Caco-2 (cell line): Measurements from ENCODE around the gene CPSF4. TPM values are rescaled to one million over a fixed set of nuclear protein-coding genes. Genes with fewer than 3 reads are reported as not detected.

Experiments
- BruUV-seq: library from RNA; stranded (reverse); fragments of 400-500 nt; replicated peaks from 2 replicates; lab custom pipeline; 2021; lab: Mats Ljungman, UMichigan
- CTCF ChIA-PET: fragments of 300-600 bp; sonication (Branson Sonifier 250); formaldehyde crosslinking; loops from one replicate; lab custom pipeline; 2022; ENCODE audit warnings: antibody characterized with exemption; lab: Charles Lee
- POLR2A ChIA-PET: fragments of 300-600 bp; sonication (Branson Sonifier 250); formaldehyde crosslinking; loops from one replicate; lab custom pipeline; 2022; ENCODE audit warnings: antibody characterized with exemption; lab: Charles Lee
- DNase-seq, 2 experiments: peaks; one replicate each; pipeline versions ENCODE4 v3.0.0 to v3.0.0-alpha.2; 2020 to 2022
- H3K27me3 ChIP-seq: replicated peaks from 2 replicates; pipeline ENCODE4 v1.6.0; 2011; ENCODE audit warnings: low read length; ENCODE audit not compliant: control insufficient read depth, insufficient read depth
- H3K36me3 ChIP-seq: 2 replicates; pipeline ENCODE4 v1.5.1; 2011; ENCODE audit warnings: low read length; ENCODE audit not compliant: control insufficient read depth, insufficient read depth
- H3K4me1 ChIP-seq: fragments of 250-450 bp; sonication (Bioruptor Pico); 2 replicates; pipeline ENCODE4 v1.5.1; 2020; ENCODE audit warnings: mild to moderate bottlenecking
- H3K4me3 ChIP-seq: 2 replicates; pipeline ENCODE4 v1.5.1; 2011; ENCODE audit warnings: low read depth, mild to moderate bottlenecking, control low read depth, low read length
- H3K9me3 ChIP-seq: fragments of 250-450 bp; sonication (Bioruptor Pico); 2 replicates; pipeline ENCODE4 v1.5.1; 2020; ENCODE audit warnings: mild to moderate bottlenecking, moderate library complexity
- H3K27ac Mint-ChIP-seq: one replicate; pipeline ENCODE4 v1.8.0; 2022; ENCODE audit warnings: mixed read lengths; ENCODE audit not compliant: unreplicated experiment
- H3K27me3 Mint-ChIP-seq: one replicate; pipeline ENCODE4 v1.8.0; 2022; ENCODE audit warnings: mixed read lengths; ENCODE audit not compliant: insufficient read depth, unreplicated experiment
- H3K36me3 Mint-ChIP-seq: one replicate; pipeline ENCODE4 v1.8.0; 2022; ENCODE audit warnings: mild to moderate bottlenecking, mixed read lengths; ENCODE audit not compliant: insufficient read depth, unreplicated experiment
- H3K4me1 Mint-ChIP-seq: one replicate; pipeline ENCODE4 v1.8.0; 2022; ENCODE audit warnings: low read depth, mixed read lengths; ENCODE audit not compliant: unreplicated experiment
- H3K4me3 Mint-ChIP-seq: one replicate; pipeline ENCODE4 v1.8.0; 2022; ENCODE audit warnings: mild to moderate bottlenecking, moderate library complexity, mixed read lengths; ENCODE audit not compliant: unreplicated experiment
- H3K9me3 Mint-ChIP-seq: one replicate; pipeline ENCODE4 v1.8.0; 2022; ENCODE audit warnings: mixed read lengths; ENCODE audit not compliant: unreplicated experiment
- CTCF ChIP-seq, 2 experiments: fragments of 200-600 bp in 1 of 2; IDR thresholded peaks; 1 replicate in 1 of 2; 2 replicates in 1 of 2; pipeline versions ENCODE4 v1.5.1 to v1.8.0; 2011 to 2022; ENCODE audit warnings: antibody characterized with exemption in 1 of 2, control low read depth in 1 of 2, inconsistent platforms in 1 of 2, low read depth in 1 of 2, low read length in 1 of 2, mild to moderate bottlenecking in 1 of 2, moderate library complexity in 1 of 2; ENCODE audit not compliant: insufficient read depth in 1 of 2, severe bottlenecking in 1 of 2, unreplicated experiment in 1 of 2
- intact Hi-C: fragments of 100-400 bp; cut with micrococcal nuclease; formaldehyde crosslinking; loops from one replicate; pipeline ENCODE4 v1.10.0; 2022; ENCODE audit not compliant: unreplicated experiment
- total RNA-seq: library from RNA; stranded (reverse); gene quantifications from 2 replicates; pipeline ENCODE4 v1.2.3, GENCODE V29; 2022

The CPSF4 gene
- total RNA-seq, 1 experiment from 2014 or later, result 158 TPM

- H3K4me1 ChIP-seq, result no peaks in the 10 kb centered on the region
- Mint-ChIP-seq H3K4me1 (no peaks in the 10 kb centered on the region), H3K36me3 (peaks cover 86% of the 10 kb centered on the region), H3K4me3 (no peak overlapping the region), H3K27me3 (no peaks in the 10 kb centered on the region), H3K9me3 (no peaks in the 10 kb centered on the region), H3K27ac (no peak overlapping the region)
- DNase-seq, result no peak
- intact Hi-C loops, result no loop called here
- H3K27me3 ChIP-seq, result no peaks in the 10 kb centered on the region
- H3K4me3 ChIP-seq, result no peak overlapping the region
- H3K36me3 ChIP-seq, result no peaks in the 10 kb centered on the region; the same call in none of the 2 replicates
- TF ChIP-seq CTCF (IDR thresholded peaks at IDR 0.05; ENCODE audit: insufficient read depth in 1 of 2, low read depth in 1 of 2, low read length in 1 of 2, severe bottlenecking in 1 of 2, unreplicated experiment in 1 of 2), result no peak
- ChIA-PET POLR2A (no interaction called here), CTCF (no interaction called here)
- no peaks in the 10 kb centered on the region for H3K9me3 ChIP-seq
- no TSS peak for BruUV-seq
Measured at GRCh38 chr7:99478464-99479440, 40.0 kb downstream of the CPSF4 start.

GRCh38 chr7:99485094-99485493 is 46.4 kb downstream of the CPSF4 start:
- POLR2A ChIA-PET, result no interaction called here
- no peaks in the 10 kb centered on the region for H3K9me3 Mint-ChIP-seq

GRCh38 chr7:99489235-99489634 is 50.5 kb downstream of the CPSF4 start:
- H3K27me3 Mint-ChIP-seq, result no peaks in the 10 kb centered on the region
- H3K36me3 Mint-ChIP-seq, result peaks cover 71% of the 10 kb centered on the region
- Histone ChIP-seq H3K9me3 (peaks cover 8% of the 10 kb centered on the region), H3K4me3 (no peak overlapping the region), H3K4me1 (no peaks in the 10 kb centered on the region), H3K27me3 (no peaks in the 10 kb centered on the region), H3K36me3 (peaks cover 9% of the 10 kb centered on the region)
- no TSS peak for BruUV-seq
- intact Hi-C loops, result no loop called here
- no peaks in the 10 kb centered on the region for H3K4me1 Mint-ChIP-seq
- ChIA-PET CTCF (interaction anchor here (0.8 kb wide), 1 partner anchor 24 kb away, joined by 4 read pairs; the partner anchor contains the start of gene ATP5MF), POLR2A (no interaction called here)
- H3K4me3 Mint-ChIP-seq, result no peak overlapping the region
- peak in 1 of 2 experiments; percentile 33 for TF ChIP-seq CTCF (IDR thresholded peaks at IDR 0.05; ENCODE audit: insufficient read depth in 1 of 2, low read depth in 1 of 2, low read length in 1 of 2, severe bottlenecking in 1 of 2, unreplicated experiment in 1 of 2)
- peaks cover 10% of the 10 kb centered on the region for H3K9me3 Mint-ChIP-seq
- no peak overlapping the region for H3K27ac Mint-ChIP-seq
- peak; percentile 61 to 63 for DNase-seq

More at GRCh38 chr7:99485094-99485493, 46.4 kb downstream of the CPSF4 start:
- Mint-ChIP-seq H3K4me3 (no peak overlapping the region), H3K36me3 (peaks cover 67% of the 10 kb centered on the region), H3K4me1 (no peaks in the 10 kb centered on the region), H3K27ac (peak overlapping the region; percentile 5), H3K27me3 (no peaks in the 10 kb centered on the region)
- no peak for TF ChIP-seq CTCF (IDR thresholded peaks at IDR 0.05; ENCODE audit: insufficient read depth in 1 of 2, low read depth in 1 of 2, low read length in 1 of 2, severe bottlenecking in 1 of 2, unreplicated experiment in 1 of 2)
- no peak for DNase-seq
- intact Hi-C loops, result no loop called here
- Histone ChIP-seq H3K36me3 (no peaks in the 10 kb centered on the region), H3K4me1 (no peaks in the 10 kb centered on the region), H3K4me3 (no peak overlapping the region), H3K27me3 (no peaks in the 10 kb centered on the region), H3K9me3 (no peaks in the 10 kb centered on the region)
- CTCF ChIA-PET, result no interaction called here
- no TSS peak for BruUV-seq
